RPMI7951 (cell line): Measurements from ENCODE around the gene ARHGAP10. TPM values are rescaled to one million over a fixed set of nuclear protein-coding genes. Genes with fewer than 3 reads are reported as not detected.

ENCODE experiments used
- DNase-seq: peaks from one replicate; pipeline ENCODE4 v3.0.0-alpha.2; 2012; ENCODE audit warnings: low read depth
- total RNA-seq: library from RNA; depleted of rRNA; stranded (reverse); fragments of >200 nt; shearing (Covaris generic); gene quantifications from 2 replicates; pipeline ENCODE4 v1.2.3, GENCODE V29; 2014; rRNA removed

ARHGAP10 gene
- total RNA-seq: 16.1 and 16.9 TPM in 2 replicates

GRCh38 chr4:147731580-147732517, at the start of gene ARHGAP10:
ARHGAP10 (plus strand) TSS chr4:147732088; CDS start chr4:147732302, 214 bp downstream.
- peak; percentile 90 for DNase-seq

GRCh38 chr4:147682755-147683154, 49.1 kb upstream of the ARHGAP10 start:
- no peak for DNase-seq

- DNase-seq: peak; percentile 13
Measured at GRCh38 chr4:147683188-147683591, 48.7 kb upstream of the ARHGAP10 start.

- peak; percentile 85 for DNase-seq
Measured at GRCh38 chr4:147683717-147684700, 47.9 kb upstream of the ARHGAP10 start, which contains the start of gene PRMT9. PRMT9 (minus strand) TSS chr4:147684163; CDS start chr4:147683987, 176 bp downstream.

- DNase-seq: no peak
Measured at GRCh38 chr4:147689067-147689466, 42.8 kb upstream of the ARHGAP10 start.

GRCh38 chr4:147691820-147692219, 40.1 kb upstream of the ARHGAP10 start:
- DNase-seq: no peak

- no peak for DNase-seq
Measured at GRCh38 chr4:147693218-147693617, 38.7 kb upstream of the ARHGAP10 start.

GRCh38 chr4:147696866-147697265, 35.0 kb upstream of the ARHGAP10 start:
- no peak for DNase-seq

- no peak for DNase-seq
Measured at GRCh38 chr4:147704846-147705245, 27.0 kb upstream of the ARHGAP10 start.

GRCh38 chr4:147707892-147708672, 23.8 kb upstream of the ARHGAP10 start:
- DNase-seq: peak; percentile 53

GRCh38 chr4:147709999-147710398, 21.9 kb upstream of the ARHGAP10 start:
- DNase-seq: peak; percentile 67

GRCh38 chr4:147714575-147715401, 17.1 kb upstream of the ARHGAP10 start:
- DNase-seq: peak; percentile 50

- DNase-seq: no peak
Measured at GRCh38 chr4:147717878-147718277, 14.0 kb upstream of the ARHGAP10 start.

GRCh38 chr4:147723326-147723725, 8.6 kb upstream of the ARHGAP10 start:
- no peak for DNase-seq

GRCh38 chr4:147724468-147725201, 7.3 kb upstream of the ARHGAP10 start:
- DNase-seq: no peak

- DNase-seq: no peak
Measured at GRCh38 chr4:147725673-147726072, 6.2 kb upstream of the ARHGAP10 start.

- DNase-seq: no peak
Measured at GRCh38 chr4:147727476-147728028, 4.3 kb upstream of the ARHGAP10 start.

GRCh38 chr4:147730333-147730732, 1.6 kb upstream of the ARHGAP10 start:
- no peak for DNase-seq
